Stimulated activated CD4-positive, alpha-beta T cell treated with anti-CD3 and anti-CD28 coated beads, Interleukin-1b, Interleukin-23, amount 100 ng/mL, for 4 hours (primary cell): ENCODE data around the gene FOXO1.

Experiments used
- DNase-seq, 2 donors: peaks; one replicate each; pipeline ENCODE4 v3.0.0-alpha.2; 2020; ENCODE audit warnings: low read depth in 2 of 2

FOXO1 gene

DNA sequence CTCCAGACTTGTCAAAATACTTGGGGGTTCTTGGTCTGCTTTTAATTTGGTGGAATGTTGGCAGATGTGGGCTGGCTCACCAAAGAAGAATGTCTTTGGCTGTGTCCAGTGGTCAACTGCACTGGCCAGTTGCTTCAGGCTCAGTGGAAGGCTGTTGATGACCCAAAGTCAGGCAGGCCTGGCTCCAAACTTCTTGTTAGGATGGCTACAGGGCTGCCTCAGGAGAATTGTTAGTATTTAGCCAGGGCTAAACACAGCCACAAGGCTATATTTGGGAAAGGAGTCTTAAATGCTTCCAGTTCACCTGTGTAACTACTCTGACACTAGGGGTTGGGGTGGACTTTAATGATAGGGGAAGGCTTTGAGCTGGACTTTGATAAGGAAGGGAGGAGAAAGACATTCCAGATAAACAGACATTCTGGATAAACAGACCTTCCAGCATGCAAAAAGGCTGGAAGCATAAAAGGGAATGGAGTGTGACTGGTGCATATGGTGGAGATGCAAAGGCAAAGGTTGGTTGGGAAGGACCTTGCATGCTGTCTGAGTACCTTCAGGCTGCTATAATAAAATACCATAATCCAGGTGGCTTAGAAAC, 116.8 kb downstream of the FOXO1 start:
- no peak for DNase-seq

DNA sequence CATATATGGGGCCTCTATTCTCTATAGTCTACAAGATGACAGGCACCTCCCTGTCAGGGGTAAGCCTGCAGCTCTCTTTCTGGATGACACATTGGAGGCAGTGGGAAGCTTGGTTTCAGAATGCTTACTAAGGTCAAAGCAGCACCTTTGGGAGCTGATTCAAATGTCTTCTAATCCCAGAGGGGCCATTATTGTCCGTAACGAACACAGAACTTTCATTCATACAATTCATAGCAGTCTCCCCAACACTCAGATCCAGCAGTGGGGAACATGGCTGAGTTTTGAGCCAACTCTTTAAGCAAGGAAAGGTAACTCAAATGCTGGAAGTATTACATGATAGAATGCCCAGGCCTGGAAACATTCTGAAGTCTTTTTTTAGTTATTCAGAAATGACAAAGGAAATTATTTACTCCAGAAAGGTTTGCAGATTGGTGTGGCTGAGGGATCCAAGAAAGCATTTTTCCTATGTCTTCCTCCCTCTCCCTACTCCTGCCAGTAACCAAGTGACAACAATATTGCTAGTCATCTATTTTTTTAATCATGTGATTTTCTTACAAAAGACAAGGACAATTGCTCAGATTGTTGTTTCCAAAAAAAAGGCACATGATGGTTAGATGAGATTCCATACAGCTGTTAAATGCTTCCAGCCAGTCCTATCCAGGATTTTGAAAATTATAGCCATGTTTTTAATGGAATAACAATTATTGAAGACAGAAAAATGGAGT, 118.7 kb downstream of the FOXO1 start:
- no peak for DNase-seq

DNA sequence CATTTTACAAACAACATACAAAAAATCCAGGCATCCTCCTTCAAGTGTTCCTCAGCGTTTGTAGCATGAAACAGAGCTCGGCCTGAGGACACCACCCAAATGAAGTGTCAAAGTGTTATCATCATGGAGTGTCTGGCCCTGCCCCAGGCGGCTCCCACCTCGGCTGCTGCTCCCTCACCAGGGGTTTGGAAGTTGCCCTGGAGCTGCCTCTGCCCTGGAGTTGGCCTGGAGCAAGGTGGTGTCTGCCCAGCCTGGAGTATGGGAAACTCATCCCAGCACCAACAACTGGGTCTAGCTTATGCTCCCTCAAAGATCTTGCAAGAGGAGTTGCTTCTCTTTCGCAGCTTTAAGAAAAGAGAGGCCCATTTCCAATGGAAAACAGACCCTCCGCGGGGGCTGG, 120.4 kb downstream of the FOXO1 start:
- no peak for DNase-seq

DNA sequence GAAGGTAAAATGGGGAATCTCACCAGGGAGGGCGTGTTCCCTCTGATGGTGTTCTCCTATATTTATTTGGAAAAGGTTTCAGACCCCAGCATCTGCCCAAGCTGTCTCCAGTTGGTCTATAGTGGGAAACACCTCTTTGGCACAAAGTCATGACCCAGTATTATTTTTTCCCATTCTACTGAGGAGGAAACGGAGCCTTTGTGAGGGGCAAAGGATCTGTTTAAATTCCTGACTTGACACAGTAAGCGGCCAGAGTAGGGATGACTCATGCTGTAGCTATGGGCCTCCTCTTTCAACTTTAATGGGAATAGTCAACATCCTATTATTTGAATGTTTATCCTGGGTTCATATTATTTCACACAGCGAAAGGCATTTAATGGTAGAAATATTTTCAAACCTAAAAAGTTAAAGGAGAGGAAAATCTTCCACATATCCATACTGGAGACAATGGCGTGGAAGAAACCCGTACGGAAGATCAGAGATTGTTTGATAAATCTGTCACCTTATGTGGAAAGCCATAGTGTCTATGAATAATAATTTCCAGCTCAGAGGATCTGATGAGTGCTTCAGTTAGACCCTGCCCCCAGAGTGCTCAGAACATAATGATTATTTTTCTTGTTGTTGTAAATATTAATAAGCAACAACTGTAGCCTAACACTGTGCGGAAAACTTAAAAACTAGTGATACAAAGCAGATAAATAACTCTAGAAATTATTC, 126.0 kb downstream of the FOXO1 start:
- no peak for DNase-seq

DNA sequence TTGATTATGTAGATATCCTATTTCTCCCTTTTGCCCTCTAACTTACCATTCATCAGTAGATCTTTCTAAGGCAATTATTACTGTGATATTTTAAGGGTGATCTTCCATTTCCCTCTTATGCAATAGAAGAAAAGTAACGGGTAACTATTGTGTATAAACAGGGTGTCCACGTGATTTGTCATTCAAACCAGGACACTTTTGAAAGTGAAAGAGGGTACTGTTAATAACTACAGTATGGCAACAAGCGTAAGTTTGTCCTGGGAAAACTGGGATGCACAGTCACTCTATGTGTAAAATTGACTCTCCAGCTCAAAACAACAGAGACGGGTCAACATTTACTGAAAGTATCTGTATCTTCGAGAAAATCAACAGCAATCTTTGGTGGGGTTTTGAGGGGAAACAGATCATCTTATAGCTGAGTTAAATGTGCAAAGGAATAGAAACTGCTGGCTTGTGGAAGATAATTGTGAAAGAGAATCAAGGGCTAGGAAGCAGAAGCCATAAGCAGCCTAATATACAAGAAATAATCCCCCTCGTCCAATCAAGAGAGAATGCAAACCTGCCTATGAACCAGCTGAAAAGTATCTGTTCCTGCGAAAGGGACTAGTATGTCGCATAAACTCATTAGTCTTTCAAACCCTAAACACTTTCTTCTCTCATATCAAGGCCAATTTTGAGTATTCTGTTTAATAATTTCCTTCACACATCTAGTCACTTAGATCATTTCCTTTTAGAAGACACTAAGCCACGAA, 126.7 kb downstream of the FOXO1 start:
- no peak for DNase-seq

DNA sequence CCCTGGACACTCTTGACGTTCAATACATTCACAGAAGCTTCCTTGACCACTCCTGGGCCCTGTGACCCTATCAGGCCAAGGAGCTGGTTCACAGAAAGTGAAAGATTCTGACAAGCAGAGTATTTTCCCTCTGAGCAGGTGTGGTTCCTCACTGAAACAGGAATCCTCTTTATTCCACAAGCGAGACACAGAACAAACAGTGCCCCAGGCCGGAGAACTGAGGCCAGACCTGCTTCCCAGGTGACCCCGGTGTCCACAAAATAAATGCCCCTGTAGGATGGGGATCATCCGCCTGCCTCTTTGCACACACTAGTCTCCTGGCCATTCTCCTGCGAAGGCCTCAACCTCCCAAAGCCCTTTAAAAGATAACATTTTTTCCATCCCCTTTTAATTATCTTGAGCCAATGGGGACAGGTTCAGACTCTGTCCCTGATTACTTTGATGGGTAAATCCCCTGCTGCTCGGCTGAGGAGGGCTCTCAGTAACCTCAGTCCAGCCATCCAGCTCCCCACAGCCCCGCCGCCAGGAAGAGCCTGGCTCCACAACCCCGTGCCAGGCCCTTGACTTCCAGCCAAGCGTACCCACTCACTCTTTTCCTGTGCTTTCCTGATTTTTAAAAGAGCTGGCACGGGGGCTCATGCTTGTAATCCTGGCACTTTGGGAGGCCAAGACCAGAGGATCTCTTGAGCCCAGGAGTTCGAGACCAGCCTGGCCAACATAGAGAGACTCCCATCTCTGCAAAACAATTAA, 129.1 kb downstream of the FOXO1 start:
- DNase-seq = no peak

DNA sequence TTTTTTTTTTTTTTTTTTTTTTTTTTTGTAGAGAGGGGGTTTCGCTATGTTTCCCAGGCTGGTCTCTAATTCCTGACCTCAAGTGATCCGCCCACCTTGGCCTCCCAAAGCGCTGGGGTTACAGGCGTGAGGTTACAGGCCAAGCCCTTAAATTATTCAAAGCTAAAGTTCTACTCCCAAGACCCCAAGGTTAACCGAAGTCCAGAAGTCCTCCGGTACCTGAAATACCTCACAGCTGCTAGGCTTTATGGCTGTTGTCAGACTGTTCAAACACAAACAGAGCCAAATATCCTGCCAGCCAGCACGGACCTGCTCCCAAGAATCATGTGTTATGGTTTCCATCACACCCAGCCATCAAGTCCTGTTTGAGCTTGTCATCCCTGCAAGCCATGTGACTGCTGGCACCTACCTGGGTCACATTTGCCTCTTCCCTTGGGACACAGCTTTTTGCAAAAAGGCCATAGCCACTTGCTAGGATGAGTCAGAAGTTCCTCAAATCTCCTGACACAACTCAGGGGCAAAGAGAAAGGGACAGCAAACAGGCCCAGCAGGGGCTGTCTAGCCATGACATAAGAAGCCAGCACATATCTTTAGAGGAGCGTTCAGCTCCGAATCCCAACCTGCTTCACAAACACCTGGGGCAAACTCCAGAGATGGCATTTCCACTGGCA, 129.9 kb downstream of the FOXO1 start:
- no peak for DNase-seq

DNA sequence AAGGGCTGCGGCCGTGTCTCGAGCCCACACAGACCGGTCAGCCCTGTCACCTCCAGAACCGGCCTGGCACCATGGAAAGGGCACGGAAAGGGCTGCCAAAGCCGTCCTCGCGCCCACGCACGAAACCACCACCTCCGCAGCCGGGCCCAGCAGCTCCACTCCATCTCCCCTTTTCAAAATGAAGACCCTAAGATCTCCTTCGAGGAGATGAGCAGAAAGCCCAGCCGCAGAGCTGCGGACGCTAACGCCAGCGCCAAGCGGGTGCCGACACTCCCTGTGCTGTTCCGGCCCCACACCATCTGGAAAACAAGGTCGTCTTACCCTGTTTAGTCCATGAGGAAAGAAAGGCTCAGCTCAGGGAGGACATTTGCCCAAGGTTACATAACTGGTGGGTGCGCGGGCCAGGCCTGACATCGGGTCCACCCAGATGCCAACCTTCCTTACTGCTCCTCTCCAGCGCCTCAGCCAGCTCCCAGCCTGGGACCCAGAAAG, 131.1 kb downstream of the FOXO1 start:
- no peak for DNase-seq

DNA sequence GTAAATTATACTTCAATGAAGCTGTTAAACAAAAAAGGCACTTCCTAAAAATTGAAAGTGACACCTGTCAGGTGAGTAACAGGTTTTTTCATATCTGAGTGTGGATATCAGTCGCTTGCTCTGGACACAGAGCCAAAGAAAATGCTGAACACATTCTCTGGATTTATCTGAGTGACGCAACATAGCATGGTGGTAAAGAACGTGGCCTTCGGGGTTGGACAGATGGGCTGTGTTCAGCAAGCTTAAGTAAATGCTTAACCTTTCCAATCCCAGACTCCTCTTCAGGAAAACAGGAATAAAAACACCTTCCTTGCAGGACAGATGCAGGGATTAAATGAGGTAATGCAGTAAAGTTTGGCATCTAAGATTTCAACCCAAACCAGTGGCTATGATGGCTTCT, 132.0 kb downstream of the FOXO1 start:
- no peak for DNase-seq

DNA sequence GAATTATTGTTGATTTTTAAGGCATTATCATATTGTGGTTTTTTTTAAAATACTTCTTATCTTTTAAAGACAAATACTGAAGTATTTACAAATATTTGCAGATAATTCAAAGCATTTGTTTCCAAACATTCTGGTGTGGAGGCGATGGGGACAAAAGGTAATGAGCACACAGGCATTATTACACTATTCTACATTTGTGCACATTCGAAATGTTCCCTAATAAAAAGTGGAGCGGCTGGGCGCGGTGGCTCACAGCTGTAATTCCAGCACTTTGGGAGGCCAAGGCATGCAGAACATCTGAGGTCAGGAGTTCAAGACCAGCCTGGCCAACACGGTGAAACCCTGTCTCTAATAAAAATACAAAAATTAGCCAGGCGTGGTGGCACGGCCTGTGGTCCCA, 133.4 kb downstream of the FOXO1 start:
- no peak for DNase-seq

DNA sequence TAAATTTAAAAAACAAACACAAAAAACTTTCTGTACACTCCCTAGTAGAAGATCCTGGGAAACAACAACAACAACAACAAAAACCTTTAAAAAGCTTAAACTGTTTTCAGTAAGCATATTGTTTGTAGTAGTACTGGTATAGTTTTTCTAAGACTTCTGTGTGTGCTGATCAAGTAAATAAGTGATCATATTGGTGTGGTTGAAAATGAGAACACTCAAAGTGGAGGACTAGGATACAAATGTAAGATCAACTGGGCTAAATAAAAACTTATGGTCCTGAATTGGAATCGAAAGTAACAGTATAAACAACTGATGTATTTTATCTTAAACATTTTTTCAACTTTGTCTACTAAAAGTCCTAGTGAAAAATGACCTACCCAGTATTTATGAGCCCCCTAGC, 135.5 kb downstream of the FOXO1 start:
- no peak for DNase-seq

DNA sequence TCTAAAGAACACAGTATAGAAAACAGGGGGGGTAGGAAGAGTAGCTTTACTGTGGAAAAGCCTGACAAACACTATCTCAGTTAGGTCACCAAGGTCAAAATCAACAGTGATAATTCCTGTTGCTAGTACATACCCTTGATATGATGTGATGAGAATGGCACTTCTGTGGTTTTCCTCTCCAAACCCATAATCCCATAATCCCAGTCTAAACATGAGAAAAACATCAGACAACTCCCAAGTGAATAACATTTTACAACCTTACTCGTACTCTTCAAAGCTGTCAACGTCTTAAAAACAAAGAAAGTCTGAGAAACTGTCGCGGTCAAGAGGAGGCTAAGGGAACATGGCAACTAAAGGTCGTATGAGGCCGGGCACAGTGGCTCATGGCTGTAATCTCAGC, 137.6 kb downstream of the FOXO1 start:
- DNase-seq = no peak

DNA sequence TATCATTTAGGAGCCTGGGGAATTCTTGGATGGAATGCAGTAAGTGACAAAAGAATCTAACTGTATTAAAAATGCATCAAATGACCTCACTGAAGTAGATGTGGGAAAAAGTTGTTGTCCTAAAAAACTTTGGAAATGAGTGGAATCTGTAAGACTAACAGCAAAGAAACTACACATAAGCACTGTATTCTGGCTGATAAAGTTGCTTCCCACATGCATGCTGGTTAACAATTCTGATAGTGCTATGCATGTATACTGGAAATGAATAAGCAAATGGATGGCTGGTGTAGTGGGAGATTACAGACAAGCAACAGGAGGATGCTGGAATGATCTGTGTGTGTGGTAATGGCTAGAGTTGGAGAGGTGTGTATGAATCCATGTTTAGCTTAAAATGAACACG, 138.5 kb downstream of the FOXO1 start:
- no peak for DNase-seq

DNA sequence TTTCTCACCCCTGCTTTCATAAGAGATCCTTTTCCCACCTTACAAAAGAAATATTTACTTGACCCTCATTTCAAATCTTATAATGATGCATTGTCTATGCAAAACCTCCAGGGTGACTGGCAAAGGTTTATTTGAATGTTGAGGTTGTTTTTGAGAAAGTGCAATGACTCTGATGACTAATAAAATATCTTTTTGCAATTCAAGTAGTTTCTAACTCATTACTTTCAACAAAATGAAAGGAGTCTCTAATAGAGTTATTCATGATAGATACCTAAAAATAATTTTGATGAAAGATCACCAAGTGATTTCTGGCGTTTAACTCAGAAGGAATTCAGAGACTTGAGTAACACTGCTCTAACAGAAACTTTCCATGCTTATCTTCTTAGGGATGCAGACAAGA, 144.2 kb downstream of the FOXO1 start:
- DNase-seq = no peak

DNA sequence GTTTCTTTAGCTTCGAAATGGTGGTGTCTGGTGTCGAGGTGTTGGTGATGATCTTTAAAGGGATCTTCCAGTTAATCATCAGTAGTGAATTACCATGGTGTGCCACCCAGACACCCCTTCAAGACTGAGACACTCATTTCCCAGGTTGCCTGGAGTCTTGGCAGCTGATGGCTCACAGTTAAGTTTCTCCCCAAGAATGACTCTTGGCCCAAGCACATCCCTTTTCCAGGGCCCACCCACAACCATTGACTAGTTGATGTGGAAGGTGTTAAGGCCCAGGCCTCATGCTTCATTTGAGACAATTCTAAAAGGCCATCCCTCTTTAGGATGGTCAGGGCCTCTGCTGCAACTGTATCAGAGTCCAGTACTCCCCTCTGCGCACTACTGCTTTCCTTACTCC, 145.5 kb downstream of the FOXO1 start:
- DNase-seq = no peak

DNA sequence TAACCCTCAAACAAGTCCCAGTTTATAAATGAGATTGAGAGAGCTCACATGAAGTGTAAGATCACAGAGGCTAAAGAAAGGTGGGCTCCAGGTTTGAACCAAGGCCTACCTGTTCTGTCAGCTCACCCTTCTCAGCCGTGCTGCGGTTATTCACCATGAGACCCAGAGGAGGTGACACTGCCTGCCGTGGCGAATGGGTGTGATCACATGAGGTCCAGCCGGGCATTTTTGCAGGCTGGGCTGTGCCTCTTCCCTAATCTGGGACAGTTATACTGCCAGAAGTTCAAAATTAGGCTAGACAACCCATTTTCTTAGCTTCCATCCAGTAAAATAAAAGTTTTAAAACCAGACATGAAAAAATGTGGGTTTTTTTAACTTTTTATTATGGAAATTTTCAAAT, 146.8 kb downstream of the FOXO1 start:
- no peak for DNase-seq

DNA sequence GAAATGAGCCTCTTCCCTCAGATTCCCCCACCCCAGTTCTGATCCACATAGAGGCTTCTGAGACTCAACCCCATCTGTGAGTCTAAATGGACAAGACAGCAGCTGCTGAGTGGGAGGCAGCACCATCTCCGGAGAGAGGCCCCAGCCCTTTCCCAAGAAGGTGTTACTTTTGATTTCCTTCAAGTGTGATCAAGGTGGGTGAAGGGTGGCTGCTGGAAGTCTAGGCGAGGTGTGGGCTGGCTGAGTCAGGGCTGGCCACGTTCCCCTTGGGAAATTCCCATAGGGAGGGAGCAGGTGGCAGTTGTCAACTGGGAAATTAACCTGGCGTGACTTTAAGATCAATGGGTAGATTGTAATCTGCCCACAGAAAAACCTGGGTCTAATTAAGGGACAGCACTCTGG, 148.0 kb downstream of the FOXO1 start:
- DNase-seq = peak; percentile 42 to 57

DNA sequence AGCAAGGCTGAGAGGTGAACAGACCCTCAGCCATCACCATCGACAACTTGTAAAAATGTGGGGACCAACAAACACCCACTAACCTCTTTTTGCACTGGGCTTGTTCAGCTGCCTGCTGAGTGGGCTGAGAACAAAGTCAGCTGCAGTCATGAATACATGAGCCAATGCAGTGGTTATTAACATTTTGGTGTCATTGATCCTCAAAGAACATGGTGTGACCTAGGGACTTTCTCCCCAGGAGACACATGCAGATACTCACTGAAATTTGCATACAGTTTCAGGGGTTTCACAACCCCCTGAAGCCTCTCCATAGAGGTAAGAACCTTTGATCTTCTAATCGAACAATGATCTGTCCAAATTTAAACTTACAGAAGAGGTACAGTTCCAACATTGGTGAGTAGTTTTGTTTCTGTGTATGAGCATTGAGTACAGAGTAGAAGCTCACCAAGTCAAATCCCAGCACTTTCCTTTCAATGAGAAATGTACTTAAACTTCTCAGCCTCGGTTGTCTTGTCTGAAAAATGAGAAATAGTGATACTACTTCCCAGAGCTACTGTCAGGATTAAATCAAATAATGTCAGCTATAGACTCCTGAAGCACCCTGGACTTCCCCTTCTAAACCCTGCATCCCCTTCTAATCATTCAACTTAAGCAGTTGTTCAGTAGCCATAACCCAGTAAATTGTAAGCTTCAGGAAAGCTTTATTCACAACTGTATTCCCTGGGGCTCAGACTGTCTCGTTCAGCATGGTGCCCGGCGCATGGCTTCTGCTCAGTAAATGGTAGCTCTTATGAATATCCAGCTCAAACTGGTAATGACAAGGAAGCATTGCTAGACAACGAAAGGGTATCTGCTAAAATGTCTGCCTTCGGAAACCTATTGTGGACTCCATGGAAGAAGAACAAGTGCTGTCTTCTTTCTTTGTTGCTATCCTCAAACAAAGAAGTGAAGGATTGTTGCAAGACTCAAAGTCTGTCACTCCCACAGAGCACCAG, 148.7 kb downstream of the FOXO1 start:
- peak; percentile 4 to 5 for DNase-seq

DNA sequence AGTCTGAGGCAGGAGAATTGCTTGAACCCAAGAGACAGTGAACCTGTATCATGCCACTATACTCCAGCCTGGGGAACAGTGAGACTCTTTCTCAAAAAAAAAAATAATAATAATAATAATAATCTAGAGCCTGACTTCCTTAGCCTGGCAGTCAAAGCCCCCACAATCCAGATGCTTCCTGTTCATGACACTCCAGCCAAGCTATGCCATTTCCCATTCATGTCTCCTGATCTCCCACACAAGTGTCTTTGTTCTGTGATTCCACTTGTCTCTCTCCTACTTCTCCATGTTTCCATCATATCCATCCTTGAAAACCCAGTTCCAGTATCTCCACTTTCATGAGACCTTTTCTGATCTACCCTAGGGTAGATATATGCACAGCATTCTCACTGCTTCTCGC, 150.7 kb downstream of the FOXO1 start:
- no peak for DNase-seq

DNA sequence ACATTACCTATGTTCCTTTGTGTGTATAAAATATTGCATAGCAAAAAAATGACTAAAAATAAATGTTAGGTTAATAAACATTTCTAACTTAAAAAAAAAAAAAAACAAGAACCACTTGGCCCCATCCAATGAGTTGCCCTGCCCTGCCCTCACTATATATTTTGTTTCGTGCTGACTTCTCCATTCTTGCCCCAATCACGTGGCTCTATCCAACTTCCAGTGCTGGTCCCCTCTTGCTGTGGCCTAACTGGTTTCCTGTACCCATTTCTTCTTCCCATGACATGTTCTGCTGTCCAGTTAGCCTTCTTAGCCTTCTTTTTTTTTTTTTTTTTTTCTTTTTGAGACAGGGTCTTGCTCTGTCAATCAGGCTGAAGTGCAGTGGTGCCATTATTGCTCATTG, 151.6 kb downstream of the FOXO1 start:
- DNase-seq = no peak
